Limb (tissue), 2 donors: ENCODE results near the gene CEMP1.
"Not testable (repeated sequence)": the region's sequence is repeated elsewhere in the genome, so short reads cannot be mapped to it uniquely, and the experiment has no call there.

Experiments
- DNase-seq, 2 donors: peaks; one replicate each; pipeline ENCODE4 v3.0.0-alpha.2; 2016; ENCODE audit errors: extremely low spot score in 2 of 2

CEMP1 gene

DNA sequence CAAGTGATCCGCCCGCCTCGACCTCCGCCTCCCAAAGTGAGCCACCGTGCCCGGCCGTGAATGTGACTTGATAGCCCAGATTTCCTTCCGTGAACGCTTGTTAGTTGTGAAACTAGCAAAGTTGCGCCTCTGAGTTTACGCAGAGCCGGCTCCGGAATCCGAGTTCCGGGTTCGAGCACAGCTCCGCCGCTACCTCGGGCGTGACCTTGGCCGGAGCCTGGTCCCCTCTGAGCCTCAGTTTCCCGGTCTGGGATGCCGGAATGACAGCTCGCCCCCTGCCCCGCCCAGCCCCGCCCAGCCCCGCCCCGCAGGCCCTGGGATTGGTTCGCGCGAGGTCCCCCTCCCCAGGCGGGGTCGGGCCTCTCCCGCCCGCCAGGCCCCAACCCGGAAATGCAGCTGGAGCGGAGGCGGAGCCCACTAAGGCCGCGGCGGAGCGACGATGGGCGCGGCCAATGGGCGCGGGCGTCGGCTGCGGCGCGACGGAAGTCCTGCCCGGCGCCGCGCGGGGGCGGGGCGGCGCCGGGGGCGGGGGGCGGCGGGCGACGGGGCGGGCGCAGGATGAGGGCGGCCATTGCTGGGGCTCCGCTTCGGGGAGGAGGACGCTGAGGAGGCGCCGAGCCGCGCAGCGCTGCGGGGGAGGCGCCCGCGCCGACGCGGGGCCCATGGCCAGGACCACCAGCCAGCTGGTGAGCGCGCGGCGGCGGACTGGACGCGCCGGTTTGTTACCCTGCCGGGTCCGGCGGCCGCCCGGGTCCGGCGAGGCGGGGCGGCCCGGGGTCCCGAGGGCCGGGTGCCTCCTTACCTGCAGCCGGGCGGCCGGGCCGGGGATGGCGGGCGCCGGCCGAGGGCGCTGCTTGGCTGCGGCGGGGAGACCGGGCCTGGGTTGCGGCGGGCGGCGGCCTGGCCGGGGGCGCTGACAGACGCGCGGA is 6.5 kb upstream of the CEMP1 start, which contains the start of gene PDPK1:
Gene PDPK1, plus strand, starts transcription at position 571 of the 929 bp plus-strand sequence. Its CDS starts 92 bp downstream, at position 663.
- peak; percentile 92 to 97 for DNase-seq

DNA sequence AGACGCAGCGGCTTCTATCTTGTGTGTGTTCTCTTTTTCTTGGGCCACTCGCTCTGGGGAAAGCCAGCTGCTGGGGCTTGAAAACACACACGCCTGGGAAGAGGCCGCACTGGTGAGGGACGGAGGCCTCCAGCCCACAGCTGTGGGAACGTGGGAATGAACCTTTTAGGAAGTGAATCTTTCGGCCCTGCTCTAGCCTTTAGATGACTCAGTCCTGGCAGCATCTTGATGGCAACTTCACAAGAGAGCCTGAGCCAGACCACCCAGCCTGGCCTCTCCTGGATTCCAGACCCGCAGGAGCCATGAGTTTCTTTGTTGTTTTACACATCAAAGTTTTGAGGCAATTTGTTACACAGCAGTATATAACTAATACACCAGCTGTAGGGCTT is 4.4 kb upstream of the CEMP1 start:
- DNase-seq, result no peak

DNA sequence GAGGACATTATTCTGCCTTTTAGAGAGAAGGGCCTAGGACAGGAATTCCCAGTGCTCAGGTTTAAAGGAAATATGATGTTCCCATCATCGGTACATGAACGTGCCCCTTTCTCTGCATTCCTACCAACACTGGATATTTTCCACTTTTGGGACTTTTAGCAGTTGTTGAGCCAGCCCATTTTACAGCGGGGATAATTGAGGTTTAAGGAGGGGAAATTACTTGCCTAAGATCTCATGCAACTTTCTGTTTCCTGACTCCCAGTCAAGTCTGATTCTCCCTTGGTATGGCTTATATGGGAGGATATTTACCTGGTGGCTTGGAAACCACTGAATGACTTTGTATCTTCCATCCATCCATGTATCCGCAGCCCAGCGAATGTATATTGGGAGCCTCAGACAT is 3.1 kb upstream of the CEMP1 start:
- not testable (repeated sequence) for DNase-seq

GRCh38 chr16:2533912-2534311 is 2.7 kb upstream of the CEMP1 start:
- DNase-seq, result no peak

- DNase-seq, result not testable (repeated sequence)
These were observed 2.0 kb upstream of the CEMP1 start for GRCh38 chr16:2533142-2533755.

GRCh38 chr16:2532494-2533141 is 1.4 kb upstream of the CEMP1 start:
- no peak for DNase-seq

GRCh38 chr16:2531696-2532493 is 687 bp upstream of the CEMP1 start:
- DNase-seq, result peak; percentile 95 to 97

DNA sequence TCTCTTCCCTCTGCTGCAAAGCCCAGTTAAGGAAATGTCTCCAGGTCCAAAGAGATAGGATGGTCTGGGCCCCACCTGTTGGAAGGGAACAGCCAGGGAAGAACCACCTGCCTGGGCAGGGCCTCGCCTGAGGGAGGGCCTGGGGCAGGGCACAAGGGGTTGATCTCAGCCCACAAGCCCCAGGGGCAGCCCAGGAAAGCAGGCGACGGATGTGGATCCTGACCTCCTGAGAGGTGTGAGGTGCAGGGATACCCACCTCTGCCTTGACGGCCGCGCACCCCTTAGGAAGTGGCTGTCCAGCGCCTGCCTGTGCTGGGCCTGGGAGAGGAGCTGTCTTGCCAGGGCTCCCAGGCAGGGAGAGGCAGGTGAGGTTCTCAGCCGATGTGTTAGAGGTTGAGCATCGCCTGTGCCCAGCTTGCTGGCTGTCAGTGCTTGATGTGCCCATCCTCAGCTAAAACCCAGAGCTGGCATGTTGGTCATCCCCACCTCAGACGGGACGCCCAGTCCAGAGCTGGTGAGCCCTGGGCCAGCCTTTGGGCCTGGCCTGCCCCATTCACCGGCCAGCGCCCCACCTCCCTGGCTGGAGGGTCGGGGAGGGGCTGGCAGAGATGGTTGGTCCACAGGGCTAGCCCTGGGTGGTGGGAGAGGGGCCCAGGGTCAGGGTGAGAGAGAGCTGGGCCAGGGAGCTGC is 434 bp downstream of the CEMP1 start:
- no peak for DNase-seq

DNA sequence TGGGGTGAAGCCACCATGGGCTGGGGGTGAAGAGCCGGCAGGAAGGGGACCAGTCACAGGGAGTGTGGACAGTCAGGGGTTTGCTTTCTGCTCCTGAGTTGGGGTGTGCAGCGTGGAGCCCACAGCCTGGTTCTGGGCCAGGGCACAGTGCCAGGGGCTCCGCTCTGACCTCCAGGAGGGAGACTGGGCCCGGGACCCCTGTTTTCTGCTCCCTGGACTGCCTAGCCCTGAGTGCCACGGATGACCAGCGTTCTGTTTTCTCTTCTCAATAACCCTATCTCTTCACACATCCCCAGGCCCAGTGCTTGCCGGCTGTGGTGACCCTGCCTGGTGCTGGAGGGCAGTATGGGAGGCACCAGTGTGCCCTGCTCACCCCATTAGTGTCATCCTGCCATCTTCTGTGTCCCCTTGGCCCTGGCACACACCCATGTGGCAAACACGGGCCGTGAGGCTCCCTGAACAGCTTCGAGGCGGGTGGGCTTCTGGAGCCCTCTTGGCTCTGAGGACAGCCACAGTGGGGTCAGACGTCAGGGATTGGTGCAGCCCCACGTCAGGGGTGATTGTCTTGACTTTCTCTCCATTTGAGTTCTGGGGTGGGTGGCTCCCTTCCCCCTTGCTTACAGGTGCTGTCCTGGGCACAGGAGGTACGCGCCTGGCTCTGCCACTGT is 1.1 kb downstream of the CEMP1 start:
- DNase-seq, result no peak

GRCh38 chr16:2529061-2529931 is 1.9 kb downstream of the CEMP1 start:
- DNase-seq, result no peak

GRCh38 chr16:2528161-2529060 is 2.8 kb downstream of the CEMP1 start:
- DNase-seq, result no peak

GRCh38 chr16:2527784-2528100 is 3.5 kb downstream of the CEMP1 start:
- no peak for DNase-seq

GRCh38 chr16:2527071-2527783 is 4.0 kb downstream of the CEMP1 start:
- no peak for DNase-seq

DNA sequence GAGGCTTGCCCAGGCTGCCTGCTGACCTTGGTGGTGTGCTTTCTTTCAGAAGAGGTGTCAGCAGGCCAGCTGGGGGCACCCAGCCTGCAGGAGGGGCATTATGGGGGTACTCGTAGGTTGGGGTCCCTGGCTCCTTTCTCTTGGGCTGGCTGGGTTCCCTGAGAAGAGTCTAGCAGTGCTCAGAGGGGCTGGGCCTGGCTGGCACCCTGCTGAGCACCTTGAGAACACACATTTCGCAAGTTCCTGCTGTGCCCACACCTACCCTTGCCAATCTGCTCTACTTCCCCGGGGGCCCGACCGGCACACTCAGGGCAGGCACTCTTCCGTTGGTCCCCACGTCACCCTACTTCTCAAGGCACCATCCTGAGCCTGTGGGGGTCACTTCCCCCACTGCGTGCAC is 5.1 kb downstream of the CEMP1 start:
- no peak for DNase-seq

DNA sequence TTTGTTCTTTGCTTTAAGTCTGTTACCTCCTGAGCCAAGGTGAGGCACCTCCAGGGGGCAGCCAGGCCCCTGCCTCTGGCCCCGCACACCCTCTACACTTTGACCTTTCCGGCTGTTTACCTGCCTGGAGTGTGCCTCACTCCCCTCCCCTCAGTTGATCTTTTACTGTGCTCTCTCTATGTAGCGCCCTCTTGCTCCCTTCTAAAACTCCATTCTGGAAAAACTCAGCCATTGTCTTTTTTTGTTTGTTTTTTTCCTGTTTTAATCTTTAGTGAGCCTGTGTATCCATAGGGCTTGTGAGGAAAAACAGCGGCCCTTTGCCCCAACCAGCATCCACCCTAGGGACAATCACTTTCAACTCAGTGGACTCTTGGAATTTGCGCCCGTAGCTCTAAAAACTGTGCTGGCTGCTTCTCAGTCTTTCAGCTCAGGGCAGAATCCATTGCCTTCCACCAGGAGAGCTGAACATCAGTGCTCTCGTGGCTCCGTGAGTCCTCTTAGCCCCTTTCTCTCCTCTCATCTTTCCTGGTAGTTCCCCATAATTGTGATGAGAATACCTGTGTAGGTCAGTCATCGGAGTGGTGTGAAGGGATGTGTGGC is 6.8 kb downstream of the CEMP1 start:
- no peak for DNase-seq

DNA sequence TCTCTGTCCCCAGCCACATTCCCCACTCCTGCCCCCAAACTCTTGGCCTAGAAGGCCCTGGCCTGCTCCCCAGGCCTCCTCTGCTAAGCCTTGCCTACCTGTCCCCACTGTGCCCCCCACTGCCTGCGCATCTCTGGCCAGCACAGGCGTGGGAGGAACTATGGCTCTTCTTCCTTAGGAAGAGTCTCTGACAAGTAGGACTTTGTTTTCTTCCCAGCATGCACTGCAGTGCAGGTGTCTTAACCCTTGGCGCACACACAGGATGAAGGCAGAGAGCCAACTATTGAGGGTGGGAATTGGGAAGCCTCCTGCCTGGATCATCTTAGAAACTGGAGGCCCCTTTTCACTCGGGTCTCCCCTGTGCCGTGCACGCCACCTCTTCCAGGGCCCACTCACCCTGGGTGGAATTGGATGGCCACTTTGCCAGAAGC is 7.4 kb downstream of the CEMP1 start:
- DNase-seq, result no peak

DNA sequence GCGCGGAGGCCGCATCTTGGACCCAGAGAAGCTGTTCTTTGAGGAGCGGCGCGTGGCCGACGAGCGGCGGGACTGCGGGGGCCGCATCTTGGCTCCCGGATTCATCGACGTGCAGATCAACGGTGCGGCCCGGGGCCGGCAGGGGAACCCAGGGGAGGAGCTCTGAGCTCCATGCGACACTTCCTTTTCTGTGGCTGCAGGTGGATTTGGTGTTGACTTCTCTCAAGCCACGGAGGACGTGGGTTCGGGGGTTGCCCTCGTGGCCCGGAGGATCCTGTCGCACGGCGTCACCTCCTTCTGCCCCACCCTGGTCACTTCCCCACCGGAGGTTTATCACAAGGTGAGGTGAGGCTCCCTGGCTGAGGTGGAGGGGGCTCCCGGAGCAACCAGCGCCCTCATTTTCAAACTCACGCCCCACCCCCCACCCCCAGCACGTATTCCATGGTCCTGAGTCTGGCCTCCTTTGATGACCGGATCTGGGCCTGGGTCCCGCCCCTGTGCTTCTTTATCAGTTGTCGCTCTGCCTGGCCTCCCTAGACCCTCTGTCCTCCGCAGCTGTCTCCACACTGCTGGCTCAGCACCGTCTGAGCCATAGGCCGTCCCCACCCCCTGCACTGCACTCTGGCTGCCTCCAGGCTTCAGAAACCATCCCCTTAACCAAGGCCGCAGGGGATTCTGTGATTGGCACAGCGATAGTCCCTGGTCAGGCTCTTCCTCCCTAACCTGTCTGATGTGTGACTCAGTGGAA is 10.2 kb downstream of the CEMP1 start:
- DNase-seq, result peak in 1 of 2 donors; percentile 27
